Lower leg skin (tissue), 3 donors: ENCODE measurements around the gene PACS1.

Experiments
- CTCF ChIP-seq, 3 donors: fragments of 450-650 bp; IDR thresholded peaks; one replicate each; pipeline ENCODE4 v1.5.1; 2016; ENCODE audit warnings: antibody characterized with exemption in 3 of 3, mild to moderate bottlenecking in 3 of 3, moderate library complexity in 2 of 3
- POLR2A ChIP-seq, 2 donors: fragments of 450-650 bp; IDR thresholded peaks; one replicate each; pipeline ENCODE4 v1.6.1; 2016 to 2017; ENCODE audit warnings: antibody characterized with exemption in 2 of 2, mild to moderate bottlenecking in 1 of 2, moderate library complexity in 1 of 2

- TF ChIP-seq CTCF (IDR thresholded peaks at IDR 0.05) (no peak), POLR2A (IDR thresholded peaks at IDR 0.05) (no peak)
These were observed 195.7 kb downstream of the PACS1 start for GRCh38 chr11:66265531-66266377.
